OCI-LY7 (cell line): ENCODE measurements around the gene CABCOCO1. TPM values are rescaled to one million over a fixed set of nuclear protein-coding genes. Genes with fewer than 3 reads are reported as not detected.
A peak's percentile ranks its signal among the peaks of the same experiment; 100 is the strongest.

Experiments used
- Bru-seq: library from RNA; stranded (reverse); fragments of 400-500 nt; gene quantifications from one replicate; lab custom pipeline; 2021; lab: Mats Ljungman, UMichigan
- BruChase-seq, 2 experiments: library from RNA; stranded (reverse); fragments of 400-500 nt; gene quantifications; one replicate each; lab custom pipeline; 2021; lab: Mats Ljungman, UMichigan
- BruUV-seq: library from RNA; stranded (reverse); fragments of 400-500 nt; replicated peaks from 2 replicates; lab custom pipeline; 2021; lab: Mats Ljungman, UMichigan
- CTCF ChIA-PET: fragments of 300-600 bp; sonication (Branson Sonifier 250); formaldehyde crosslinking; loops from one replicate; lab custom pipeline; 2022; ENCODE audit warnings: antibody characterized with exemption; ENCODE audit not compliant: unreplicated experiment; lab: Charles Lee
- POLR2A ChIA-PET: fragments of 300-600 bp; sonication (Branson Sonifier 250); formaldehyde crosslinking; loops from one replicate; lab custom pipeline; 2022; ENCODE audit warnings: antibody characterized with exemption; lab: Charles Lee
- DNase-seq: peaks from one replicate; pipeline ENCODE4 v3.0.0-alpha.2; 2015; ENCODE audit warnings: low spot score
- H2AFZ ChIP-seq: fragments of 200-600 bp; sonication (generic), shearing (Covaris generic); 2 replicates; pipeline ENCODE4 v1.6.1; 2014; ENCODE audit warnings: mild to moderate bottlenecking, antibody characterized with exemption, low read length, moderate library complexity
- H3K27ac ChIP-seq: fragments of 200-600 bp; sonication (generic); 2 replicates; pipeline ENCODE4 v1.5.1; 2014; ENCODE audit warnings: mixed run types, low read depth, mild to moderate bottlenecking, moderate library complexity, low read length, inconsistent platforms; ENCODE audit not compliant: poor library complexity, severe bottlenecking
- H3K36me3 ChIP-seq: fragments of 200-600 bp; sonication (generic); 2 replicates; pipeline ENCODE4 v1.6.1; 2014; ENCODE audit warnings: mild to moderate bottlenecking, antibody characterized with exemption, low read length, moderate library complexity, mixed read lengths; ENCODE audit not compliant: insufficient read depth
- H3K4me1 ChIP-seq: fragments of 200-600 bp; sonication (generic); 2 replicates; pipeline ENCODE4 v1.5.1; 2014; ENCODE audit warnings: mild to moderate bottlenecking, low read length; ENCODE audit not compliant: insufficient read depth, poor library complexity, severe bottlenecking
- H3K4me2 ChIP-seq: fragments of 200-600 bp; sonication (generic); 2 replicates; pipeline ENCODE4 v1.6.1; 2014; ENCODE audit warnings: mild to moderate bottlenecking, low read length
- H3K4me3 ChIP-seq: fragments of 200-600 bp; sonication (generic); 2 replicates; pipeline ENCODE4 v1.5.1; 2014; ENCODE audit warnings: mild to moderate bottlenecking, low read depth, low read length; ENCODE audit not compliant: poor library complexity, severe bottlenecking
- H3K79me2 ChIP-seq: fragments of 200-600 bp; sonication (generic); 2 replicates; pipeline ENCODE4 v1.6.1; 2016; ENCODE audit warnings: low read depth, mild to moderate bottlenecking, low read length, moderate library complexity, mixed read lengths; ENCODE audit not compliant: insufficient read depth
- H3K9me2 ChIP-seq: fragments of 200-600 bp; sonication (generic); 2 replicates; pipeline ENCODE4 v1.6.1; 2016; ENCODE audit warnings: mild to moderate bottlenecking, low read length, mixed read lengths; ENCODE audit not compliant: insufficient read depth
- H3K9me3 ChIP-seq: fragments of 200-600 bp; sonication (generic); 2 replicates; pipeline ENCODE4 v1.6.1; 2014; ENCODE audit warnings: mild to moderate bottlenecking, mixed run types, low read length, mixed read lengths
- H4K20me1 ChIP-seq: fragments of 200-600 bp; sonication (generic); 2 replicates; pipeline ENCODE4 v1.6.1; 2014; ENCODE audit warnings: mild to moderate bottlenecking, antibody characterized with exemption, low read length, moderate library complexity, mixed read lengths; ENCODE audit not compliant: insufficient read depth
- EZH2phosphoT487 ChIP-seq: fragments of 200-600 bp; sonication (generic); IDR thresholded peaks from 2 replicates; pipeline ENCODE4 v1.6.1; 2018; ENCODE audit warnings: low read depth, borderline replicate concordance, mild to moderate bottlenecking, mixed run types, antibody characterized with exemption, low read length, moderate library complexity, mixed read lengths
- intact Hi-C: fragments of 100-400 bp; cut with micrococcal nuclease; formaldehyde crosslinking; loops from one replicate; pipeline ENCODE4 v1.10.0; 2022; ENCODE audit not compliant: unreplicated experiment
- long read RNA-seq: library from polyadenylated mRNA; stranded (forward); transcript quantifications from one replicate; pipeline ENCODE4 v2.0.0, GENCODE V29; 2022
- total RNA-seq, 2 experiments: library from RNA; depleted of rRNA in 1 of 2; stranded (reverse); fragments of >200 nt in 1 of 2; shearing (Covaris generic) in 1 of 2; gene quantifications; 2 replicates each; pipeline ENCODE4 v1.2.3, GENCODE V29; 2014 to 2022
- TF ChIP-seq, protein P1 (sequence below): fragments of 200-600 bp; sonication (generic); conservative IDR thresholded peaks from 2 replicates; pipeline ENCODE4 v1.5.1; 2014; ENCODE audit warnings: mild to moderate bottlenecking, antibody characterized with exemption, low read length, moderate library complexity, mixed read lengths

Gene CABCOCO1, protein sequence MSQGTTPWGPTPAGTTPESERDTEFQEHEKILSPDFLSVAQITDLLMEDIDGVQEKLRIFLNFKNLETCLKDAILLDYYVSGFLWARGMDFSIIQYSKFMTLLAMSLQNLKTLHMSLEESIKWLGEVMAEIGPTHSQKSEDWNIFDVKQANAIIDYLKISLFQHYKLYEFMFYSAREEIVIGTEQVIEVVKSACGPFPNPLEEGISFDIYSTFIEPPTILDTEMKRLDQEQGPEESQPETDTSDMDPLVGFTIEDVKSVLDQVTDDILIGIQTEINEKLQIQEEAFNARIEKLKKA
- not detected in 2 replicates for total RNA-seq (2014; rRNA removed; shearing (Covaris generic))
- total RNA-seq (2022) = not detected in 2 replicates
- Bru-seq, nascent RNA = percentile 1 among the genes with signal in this experiment
- percentile 1 among the genes with signal in this experiment for BruChase-seq, experiment 1, labeled RNA remaining after a 6-hour chase
- BruChase-seq, experiment 2, labeled RNA remaining after a 2-hour chase = percentile 2 among the genes with signal in this experiment
- long read RNA-seq = 0 reads

DNA sequence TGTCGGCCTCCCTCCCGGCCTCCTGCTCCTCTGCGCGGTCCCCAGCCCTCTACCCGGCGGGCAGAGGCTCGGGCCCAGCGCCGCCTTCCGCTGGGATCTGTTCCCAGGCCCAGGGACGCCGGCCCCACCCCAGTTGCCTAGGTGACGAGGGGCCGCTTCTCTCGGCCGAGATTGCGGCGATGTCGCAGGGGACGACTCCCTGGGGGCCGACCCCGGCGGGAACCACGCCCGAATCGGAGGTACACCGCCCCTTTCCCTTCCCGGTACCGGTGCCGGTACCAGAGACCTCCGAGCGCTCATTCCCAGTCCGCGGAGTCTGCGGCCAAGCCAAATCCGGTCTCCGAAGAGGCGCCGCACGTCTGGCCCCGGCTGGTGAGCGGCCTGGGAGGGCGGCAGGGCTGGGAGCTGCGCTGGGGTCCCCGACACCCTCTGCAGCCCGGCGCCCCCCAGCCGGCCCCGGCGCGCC, at the start of gene CABCOCO1:
TSS of gene CABCOCO1 (plus strand) at position 136 of the 466 bp plus-strand sequence. CDS start at position 180, 44 bp downstream.
- no peaks in the 10 kb centered on the region for H3K4me1 ChIP-seq
- POLR2A ChIA-PET = no interaction called here
- no peak within 1 kb of the TSS for H3K27ac ChIP-seq
- no peaks in the 10 kb centered on the region for H3K9me3 ChIP-seq
- H3K79me2 ChIP-seq = no peaks in the 10 kb centered on the region
- no peak within 1 kb of the TSS for H3K4me2 ChIP-seq
- TF ChIP-seq, protein P1, sequence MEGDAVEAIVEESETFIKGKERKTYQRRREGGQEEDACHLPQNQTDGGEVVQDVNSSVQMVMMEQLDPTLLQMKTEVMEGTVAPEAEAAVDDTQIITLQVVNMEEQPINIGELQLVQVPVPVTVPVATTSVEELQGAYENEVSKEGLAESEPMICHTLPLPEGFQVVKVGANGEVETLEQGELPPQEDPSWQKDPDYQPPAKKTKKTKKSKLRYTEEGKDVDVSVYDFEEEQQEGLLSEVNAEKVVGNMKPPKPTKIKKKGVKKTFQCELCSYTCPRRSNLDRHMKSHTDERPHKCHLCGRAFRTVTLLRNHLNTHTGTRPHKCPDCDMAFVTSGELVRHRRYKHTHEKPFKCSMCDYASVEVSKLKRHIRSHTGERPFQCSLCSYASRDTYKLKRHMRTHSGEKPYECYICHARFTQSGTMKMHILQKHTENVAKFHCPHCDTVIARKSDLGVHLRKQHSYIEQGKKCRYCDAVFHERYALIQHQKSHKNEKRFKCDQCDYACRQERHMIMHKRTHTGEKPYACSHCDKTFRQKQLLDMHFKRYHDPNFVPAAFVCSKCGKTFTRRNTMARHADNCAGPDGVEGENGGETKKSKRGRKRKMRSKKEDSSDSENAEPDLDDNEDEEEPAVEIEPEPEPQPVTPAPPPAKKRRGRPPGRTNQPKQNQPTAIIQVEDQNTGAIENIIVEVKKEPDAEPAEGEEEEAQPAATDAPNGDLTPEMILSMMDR = no peak
- no peak for TF ChIP-seq EZH2phosphoT487
- DNase-seq = no peak
- no peaks in the 10 kb centered on the region for H4K20me1 ChIP-seq
- H3K4me3 ChIP-seq = no peak within 1 kb of the TSS
- BruUV-seq = no TSS peak
- no peak within 1 kb of the TSS for H2AFZ ChIP-seq
- no peaks in the 10 kb centered on the region for H3K9me2 ChIP-seq
- intact Hi-C loops = no loop called here
- H3K36me3 ChIP-seq = no peaks in the 10 kb centered on the region
- CTCF ChIA-PET = no interaction called here

DNA sequence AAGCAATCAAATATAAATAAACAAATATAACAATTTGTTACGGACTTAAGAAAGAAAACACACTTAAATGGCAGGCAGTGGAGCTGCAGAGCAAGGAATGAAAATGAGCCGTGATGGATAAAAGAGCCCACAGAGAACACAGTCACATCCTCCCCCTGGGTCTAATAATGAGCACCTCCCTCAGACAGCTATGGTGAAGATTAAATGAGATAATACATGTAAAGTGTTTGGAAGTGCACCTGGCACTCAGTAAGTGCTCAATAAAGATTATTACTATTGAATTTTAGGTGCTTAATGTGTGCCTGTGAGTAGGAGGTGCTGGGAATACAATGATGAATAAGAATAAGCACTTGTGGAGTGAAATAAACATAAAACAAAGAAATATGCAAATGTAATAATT, 49.1 kb upstream of the CABCOCO1 start:
- no TSS peak for BruUV-seq
- no peaks in the 10 kb centered on the region for H3K9me3 ChIP-seq
- ChIA-PET POLR2A (interaction anchor here (0.6 to 1.3 kb wide), 3 partner anchors 11 to 510 kb away, joined by 3 to 4 read pairs (median 3); no protein-coding TSS in a partner anchor), CTCF (interaction anchor here (0.5 kb wide), 1 partner anchor 16 kb away, joined by 4 read pairs; no protein-coding TSS in a partner anchor)
- no peak overlapping the region for H3K4me2 ChIP-seq
- H3K79me2 ChIP-seq = no peaks in the 10 kb centered on the region
- intact Hi-C loops = no loop called here
- H3K4me3 ChIP-seq = no peak overlapping the region
- no peak overlapping the region for H3K27ac ChIP-seq
- H3K4me1 ChIP-seq = no peaks in the 10 kb centered on the region
- no peaks in the 10 kb centered on the region for H3K9me2 ChIP-seq
- H2AFZ ChIP-seq = no peak overlapping the region
- no peak for DNase-seq
- no peaks in the 10 kb centered on the region for H4K20me1 ChIP-seq
- no peaks in the 10 kb centered on the region for H3K36me3 ChIP-seq
- TF ChIP-seq, protein P1 = no peak
- TF ChIP-seq EZH2phosphoT487 = no peak

DNA sequence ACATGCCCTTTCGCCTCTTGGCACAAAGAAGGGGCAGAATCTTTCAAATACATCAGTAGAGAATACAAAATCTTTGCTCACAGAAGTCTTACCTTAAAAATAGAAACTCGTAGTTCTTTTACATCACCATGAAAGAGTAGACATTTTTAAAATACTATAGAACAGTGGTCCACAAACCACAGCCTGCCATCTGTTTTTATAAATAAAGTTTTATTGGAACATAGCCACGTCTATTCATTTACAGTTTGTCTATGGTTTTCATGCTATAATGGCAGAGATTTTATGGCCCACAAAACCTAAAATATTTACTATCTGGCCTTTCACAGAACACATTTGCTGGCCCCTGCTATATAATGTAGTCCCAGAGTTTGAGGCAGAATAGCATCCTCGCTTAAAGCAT, 46.1 kb upstream of the CABCOCO1 start:
- Histone ChIP-seq H3K4me1 (no peaks in the 10 kb centered on the region), H3K4me3 (no peak overlapping the region), H3K9me2 (no peaks in the 10 kb centered on the region), H4K20me1 (no peaks in the 10 kb centered on the region), H2AFZ (no peak overlapping the region), H3K27ac (no peak overlapping the region), H3K4me2 (no peak overlapping the region), H3K9me3 (no peaks in the 10 kb centered on the region), H3K79me2 (no peaks in the 10 kb centered on the region), H3K36me3 (no peaks in the 10 kb centered on the region)
- TF ChIP-seq EZH2phosphoT487 = no peak
- DNase-seq = no peak
- intact Hi-C loops = no loop called here
- POLR2A ChIA-PET = no interaction called here
- BruUV-seq = no TSS peak
- CTCF ChIA-PET = no interaction called here
